ENCODE results near the gene STK17B.

The STK17B gene

DNA sequence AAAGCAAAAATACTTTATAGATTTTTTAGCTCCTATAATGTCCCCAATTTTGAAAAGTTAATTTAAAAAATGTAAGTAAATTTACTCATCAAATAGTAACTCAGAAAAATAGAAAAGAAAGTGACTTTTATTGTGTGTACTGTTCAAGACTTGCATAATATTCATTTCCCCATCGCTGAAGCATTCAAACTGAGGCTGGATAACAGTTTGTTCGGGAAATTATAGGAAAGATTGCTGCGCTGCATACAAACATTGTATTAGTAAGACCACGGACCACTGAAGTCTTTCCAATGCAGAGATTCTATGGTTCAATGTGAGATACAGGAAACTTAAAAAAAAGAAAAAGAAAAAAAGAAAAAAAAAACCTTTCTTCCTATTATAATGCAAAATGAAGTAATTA, 10.4 kb downstream of the STK17B start:
- DNase-seq (ENCODE audit: low read depth): no peak
- H3K4me3 ChIP-seq (ENCODE audit: low read depth, low read length): no peak overlapping the region
- no peak for TF ChIP-seq CTCF (IDR thresholded peaks at IDR 0.05; ENCODE audit: low read depth, low read length, missing control alignments)

GRCh38 chr2:196160101-196160500, 11.3 kb downstream of the STK17B start:
- H3K4me3 ChIP-seq (ENCODE audit: low read depth, low read length): no peak overlapping the region
- peak; percentile 78 for DNase-seq (ENCODE audit: low read depth)
- no peak for TF ChIP-seq CTCF (IDR thresholded peaks at IDR 0.05; ENCODE audit: low read depth, low read length, missing control alignments)

DNA sequence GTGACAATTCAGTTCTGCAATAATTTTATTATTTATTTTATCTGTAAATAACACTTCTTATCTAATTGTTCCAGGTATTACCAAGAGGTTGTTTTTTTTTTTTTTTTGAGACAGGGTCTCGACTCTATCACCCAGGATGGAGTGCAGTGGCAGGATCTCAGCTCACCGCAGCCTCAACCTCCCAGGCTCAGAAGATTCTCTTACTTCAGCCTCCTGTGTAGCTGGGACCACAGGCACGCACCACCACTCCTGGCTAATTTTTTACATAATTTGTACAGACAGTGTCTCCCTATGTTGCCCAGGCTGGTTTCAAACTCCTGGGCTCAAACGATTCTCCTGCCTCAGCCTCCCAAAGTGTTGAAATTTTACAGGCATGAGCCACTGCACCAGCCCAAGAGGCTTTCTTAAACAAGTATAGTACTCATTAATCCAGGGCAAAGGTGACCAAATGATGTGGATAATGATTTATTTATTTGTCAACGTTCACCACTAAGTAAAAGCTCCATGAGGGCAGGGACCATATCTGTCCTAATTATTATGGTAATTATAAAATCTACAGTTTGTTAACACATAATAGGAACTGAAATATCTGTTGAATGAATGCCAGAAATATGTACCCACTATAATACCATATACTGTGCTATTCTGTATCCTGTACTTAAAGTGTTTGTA, 12.0 kb downstream of the STK17B start:
- TF ChIP-seq CTCF (IDR thresholded peaks at IDR 0.05; ENCODE audit: low read depth, low read length, missing control alignments): no peak
- DNase-seq (ENCODE audit: low read depth): no peak
- H3K4me3 ChIP-seq (ENCODE audit: low read depth, low read length): no peak overlapping the region; the same call in 1 of the 2 replicates

DNA sequence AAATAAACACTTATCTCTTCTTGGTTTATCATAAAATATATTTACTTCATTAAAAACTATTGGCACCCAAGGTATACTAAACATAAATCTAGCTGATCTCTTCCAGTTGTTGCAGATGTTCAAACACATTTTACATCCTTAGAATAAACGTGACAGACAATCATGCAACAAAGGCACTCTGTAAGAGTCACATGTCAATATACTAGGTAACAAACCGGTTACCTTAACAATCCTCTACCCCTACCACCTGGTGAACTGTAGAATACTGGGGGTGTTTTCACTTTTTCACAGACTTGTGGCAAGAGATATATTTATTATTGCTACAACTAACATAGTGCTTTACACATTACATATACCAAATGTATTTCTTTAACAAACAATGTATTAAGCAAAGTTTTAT, 15.8 kb downstream of the STK17B start:
- no peak overlapping the region for H3K4me3 ChIP-seq (ENCODE audit: low read depth, low read length)
- no peak for DNase-seq (ENCODE audit: low read depth)
- no peak for TF ChIP-seq CTCF (IDR thresholded peaks at IDR 0.05; ENCODE audit: low read depth, low read length, missing control alignments)

DNA sequence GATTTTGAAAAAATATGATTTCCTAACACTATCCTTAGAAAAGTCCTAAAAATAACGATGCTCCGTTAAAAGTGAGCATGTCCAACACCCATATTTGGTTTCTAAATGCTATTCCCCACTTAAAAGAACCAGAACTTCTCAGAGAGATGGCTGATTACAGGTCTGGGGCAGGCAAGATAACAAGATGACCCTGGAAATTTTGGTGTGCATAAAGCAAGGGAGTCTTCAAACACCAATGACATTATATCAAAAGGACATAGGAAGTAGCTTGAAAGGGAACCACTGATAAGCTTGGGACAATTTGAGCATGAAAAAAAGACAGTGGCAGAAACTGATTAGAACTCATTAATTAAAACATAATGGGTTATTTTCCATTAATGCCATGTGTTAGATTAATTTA, 17.9 kb downstream of the STK17B start:
- no peak for DNase-seq (ENCODE audit: low read depth)
- no peak for TF ChIP-seq CTCF (IDR thresholded peaks at IDR 0.05; ENCODE audit: low read depth, low read length, missing control alignments)
- no peak overlapping the region for H3K4me3 ChIP-seq (ENCODE audit: low read depth, low read length)

GRCh38 chr2:196149948-196150347, 21.4 kb downstream of the STK17B start:
- no peak overlapping the region for H3K4me3 ChIP-seq (ENCODE audit: low read depth, low read length)
- no peak for TF ChIP-seq CTCF (IDR thresholded peaks at IDR 0.05; ENCODE audit: low read depth, low read length, missing control alignments)
- no peak for DNase-seq (ENCODE audit: low read depth)

DNA sequence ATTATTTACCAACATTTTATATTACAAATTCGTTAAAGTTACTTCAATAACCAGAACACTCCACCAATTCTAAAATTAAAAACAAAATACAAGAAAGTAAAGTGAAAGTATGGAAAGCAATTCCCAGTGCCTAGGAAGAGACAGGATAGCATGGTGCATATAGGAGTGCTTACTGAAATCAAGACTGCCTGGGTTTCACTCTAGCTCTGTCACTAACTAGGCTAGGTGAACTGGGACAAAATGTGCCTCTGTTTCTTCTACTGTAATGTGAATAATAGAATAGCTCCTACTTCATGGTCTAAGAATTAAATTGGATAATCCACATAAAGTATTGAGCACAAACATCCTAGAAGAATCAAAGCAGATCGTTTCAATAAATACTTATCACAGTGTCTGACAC, 22.6 kb downstream of the STK17B start:
- TF ChIP-seq CTCF (IDR thresholded peaks at IDR 0.05; ENCODE audit: low read depth, low read length, missing control alignments): no peak
- no peak overlapping the region for H3K4me3 ChIP-seq (ENCODE audit: low read depth, low read length)
- no peak for DNase-seq (ENCODE audit: low read depth)
